ENCODE data around the gene TSPEAR. TPM values are rescaled to one million over a fixed set of nuclear protein-coding genes. Genes with fewer than 3 reads are reported as not detected.
"Not testable (repeated sequence)": the region's sequence is repeated elsewhere in the genome, so short reads cannot be mapped to it uniquely, and the experiment has no call there.

Gene TSPEAR
- total and polyA plus RNA-seq, 2 donors (not counting 1 experiment from before 2014, with no cell fraction given) = not detected

DNA sequence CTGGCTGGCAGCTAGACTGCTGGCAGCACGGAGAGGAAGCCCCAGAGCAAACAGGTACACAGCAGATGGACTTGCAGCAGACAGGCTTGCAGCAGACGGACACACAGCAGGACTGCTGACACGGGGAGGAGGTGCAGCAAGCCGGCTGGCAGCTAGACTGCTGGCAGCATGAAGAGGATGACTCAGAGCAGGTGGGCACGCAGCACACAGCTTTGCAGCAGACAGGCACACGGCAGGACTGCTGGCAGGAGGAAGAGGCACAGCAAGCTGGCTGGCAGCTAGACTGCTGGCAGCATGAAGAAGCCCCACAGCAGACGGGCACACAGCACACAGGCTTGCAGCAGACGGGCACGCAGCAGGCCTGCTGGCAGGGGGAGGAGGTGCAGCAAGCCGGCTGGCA lies 160.6 kb downstream of the TSPEAR start:
- no peak overlapping the region for H3K4me2 ChIP-seq (ENCODE audit: extremely low read depth, insufficient read depth, low read length)
- no peaks in the 10 kb centered on the region for H3K36me3 ChIP-seq (ENCODE audit: control insufficient read depth, insufficient read depth, low read length)
- no peaks in the 10 kb centered on the region for H3K79me2 ChIP-seq (ENCODE audit: control insufficient read depth, insufficient read depth, low read length)
- H3K27ac ChIP-seq (ENCODE audit: insufficient read depth, low read length) = no peak overlapping the region
- no peaks in the 10 kb centered on the region for H3K4me1 ChIP-seq (ENCODE audit: control insufficient read depth, extremely low read depth, insufficient read depth, low read length)
- TF ChIP-seq, protein P1, sequence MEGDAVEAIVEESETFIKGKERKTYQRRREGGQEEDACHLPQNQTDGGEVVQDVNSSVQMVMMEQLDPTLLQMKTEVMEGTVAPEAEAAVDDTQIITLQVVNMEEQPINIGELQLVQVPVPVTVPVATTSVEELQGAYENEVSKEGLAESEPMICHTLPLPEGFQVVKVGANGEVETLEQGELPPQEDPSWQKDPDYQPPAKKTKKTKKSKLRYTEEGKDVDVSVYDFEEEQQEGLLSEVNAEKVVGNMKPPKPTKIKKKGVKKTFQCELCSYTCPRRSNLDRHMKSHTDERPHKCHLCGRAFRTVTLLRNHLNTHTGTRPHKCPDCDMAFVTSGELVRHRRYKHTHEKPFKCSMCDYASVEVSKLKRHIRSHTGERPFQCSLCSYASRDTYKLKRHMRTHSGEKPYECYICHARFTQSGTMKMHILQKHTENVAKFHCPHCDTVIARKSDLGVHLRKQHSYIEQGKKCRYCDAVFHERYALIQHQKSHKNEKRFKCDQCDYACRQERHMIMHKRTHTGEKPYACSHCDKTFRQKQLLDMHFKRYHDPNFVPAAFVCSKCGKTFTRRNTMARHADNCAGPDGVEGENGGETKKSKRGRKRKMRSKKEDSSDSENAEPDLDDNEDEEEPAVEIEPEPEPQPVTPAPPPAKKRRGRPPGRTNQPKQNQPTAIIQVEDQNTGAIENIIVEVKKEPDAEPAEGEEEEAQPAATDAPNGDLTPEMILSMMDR (conservative IDR thresholded peaks at IDR 0.05 in 1 of 2, IDR thresholded peaks at IDR 0.05 in 1 of 2; ENCODE audit: low read depth in 1 of 2, low read length in 2 of 2) = no peak
- TF ChIP-seq EZH2 (IDR thresholded peaks at IDR 0.05; ENCODE audit: low read length, missing control alignments) = no peak
- H3K9ac ChIP-seq (ENCODE audit: insufficient read depth, low read length) = no peak overlapping the region
- H3K27me3 ChIP-seq (ENCODE audit: control insufficient read depth, insufficient read depth, low read length) = no peaks in the 10 kb centered on the region
- peak in 1 of 2 donors; percentile 3 for DNase-seq (ENCODE audit: low read depth in 2 of 2)
- H2AFZ ChIP-seq (ENCODE audit: low read length) = no peak overlapping the region
- H3K9me3 ChIP-seq (ENCODE audit: control insufficient read depth, insufficient read depth, low read depth, low read length) = no peaks in the 10 kb centered on the region
- H4K20me1 ChIP-seq (ENCODE audit: control insufficient read depth, extremely low read depth, insufficient read depth, low read length) = no peaks in the 10 kb centered on the region
- no peak overlapping the region for H3K4me3 ChIP-seq (replicated peaks in 1 of 4; ENCODE audit: control extremely low read depth in 1 of 4, insufficient read depth in 1 of 4, low read depth in 3 of 4, low read length in 4 of 4)

DNA sequence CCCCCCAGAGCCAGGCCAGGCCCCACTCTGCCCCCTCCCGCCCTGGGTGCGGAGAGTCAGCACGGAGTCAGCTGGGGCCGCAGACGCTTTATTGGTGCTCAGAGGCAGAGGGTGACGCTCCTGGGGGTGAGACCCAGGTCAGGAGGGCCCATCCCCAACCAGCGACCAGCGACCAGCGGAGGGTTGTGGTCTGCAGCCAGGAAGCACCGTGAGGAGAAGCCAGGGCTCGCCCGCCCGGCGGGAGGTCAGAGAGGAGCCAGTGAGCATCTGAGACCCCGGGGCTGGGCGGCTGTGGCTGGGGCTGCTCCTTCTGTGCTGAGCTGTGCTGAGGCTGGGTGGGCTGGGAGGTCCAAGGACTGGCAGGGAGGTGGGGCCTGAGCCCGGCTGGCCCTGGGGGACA lies 161.1 kb downstream of the TSPEAR start:
- not testable (repeated sequence) for H2AFZ ChIP-seq (ENCODE audit: low read length); DNase-seq (ENCODE audit: low read depth in 2 of 2); H3K27ac ChIP-seq (ENCODE audit: insufficient read depth, low read length); H3K36me3 ChIP-seq (ENCODE audit: control insufficient read depth, insufficient read depth, low read length); H3K4me3 ChIP-seq (replicated peaks in 1 of 4; ENCODE audit: control extremely low read depth in 1 of 4, insufficient read depth in 1 of 4, low read depth in 3 of 4, low read length in 4 of 4); H3K27me3 ChIP-seq (ENCODE audit: control insufficient read depth, insufficient read depth, low read length); H3K79me2 ChIP-seq (ENCODE audit: control insufficient read depth, insufficient read depth, low read length); H3K9me3 ChIP-seq (ENCODE audit: control insufficient read depth, insufficient read depth, low read depth, low read length); H3K9ac ChIP-seq (ENCODE audit: insufficient read depth, low read length); H4K20me1 ChIP-seq (ENCODE audit: control insufficient read depth, extremely low read depth, insufficient read depth, low read length); H3K4me2 ChIP-seq (ENCODE audit: extremely low read depth, insufficient read depth, low read length); H3K4me1 ChIP-seq (ENCODE audit: control insufficient read depth, extremely low read depth, insufficient read depth, low read length)

DNA sequence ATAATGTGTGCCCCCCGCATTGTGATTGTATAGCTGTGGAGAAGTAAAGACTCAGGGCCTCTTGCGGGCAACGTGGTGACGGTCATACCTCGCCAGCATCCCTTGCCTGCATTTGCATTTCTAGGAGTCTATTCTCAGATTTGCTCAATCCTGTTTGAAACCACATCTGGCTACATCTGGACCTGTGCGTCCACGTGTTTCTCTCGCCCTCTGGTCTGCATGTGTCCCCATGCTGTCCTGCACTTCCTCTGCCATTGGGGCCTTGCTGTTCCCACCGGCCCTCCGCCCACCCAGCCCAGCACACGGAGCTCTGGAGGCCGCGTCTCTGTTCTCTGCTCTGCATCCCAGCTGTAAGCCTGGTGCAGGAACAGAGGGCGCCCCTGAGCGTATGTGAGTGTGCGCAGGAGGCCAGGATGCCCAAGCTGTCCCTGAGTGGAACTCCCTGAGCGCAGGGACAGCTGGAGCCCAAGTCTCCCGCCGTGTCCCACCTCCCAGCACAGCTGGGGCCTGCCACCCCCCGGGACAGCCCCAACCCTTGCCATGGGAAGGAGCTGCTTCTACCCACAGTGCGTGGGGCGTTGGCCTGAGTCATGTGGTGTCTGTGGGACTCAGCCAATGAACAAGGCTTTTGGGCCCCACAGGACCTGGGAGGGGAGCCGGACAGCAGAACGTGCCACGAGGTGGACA lies 161.7 kb downstream of the TSPEAR start:
- Histone ChIP-seq H3K27me3 (ENCODE audit: control insufficient read depth, insufficient read depth, low read length) (no peaks in the 10 kb centered on the region), H3K4me3 (replicated peaks in 1 of 4; ENCODE audit: control extremely low read depth in 1 of 4, insufficient read depth in 1 of 4, low read depth in 3 of 4, low read length in 4 of 4) (no peak overlapping the region), H3K4me2 (ENCODE audit: extremely low read depth, insufficient read depth, low read length) (no peak overlapping the region), H2AFZ (ENCODE audit: low read length) (no peak overlapping the region), H3K9ac (ENCODE audit: insufficient read depth, low read length) (no peak overlapping the region), H3K9me3 (ENCODE audit: control insufficient read depth, insufficient read depth, low read depth, low read length) (no peaks in the 10 kb centered on the region), H3K36me3 (ENCODE audit: control insufficient read depth, insufficient read depth, low read length) (no peaks in the 10 kb centered on the region), H3K4me1 (ENCODE audit: control insufficient read depth, extremely low read depth, insufficient read depth, low read length) (no peaks in the 10 kb centered on the region), H4K20me1 (ENCODE audit: control insufficient read depth, extremely low read depth, insufficient read depth, low read length) (no peaks in the 10 kb centered on the region), H3K79me2 (ENCODE audit: control insufficient read depth, insufficient read depth, low read length) (no peaks in the 10 kb centered on the region), H3K27ac (ENCODE audit: insufficient read depth, low read length) (no peak overlapping the region)
- no peak for DNase-seq (ENCODE audit: low read depth in 2 of 2)
- TF ChIP-seq EZH2 (IDR thresholded peaks at IDR 0.05; ENCODE audit: low read length, missing control alignments) = no peak
- TF ChIP-seq, protein P1 (conservative IDR thresholded peaks at IDR 0.05 in 1 of 2, IDR thresholded peaks at IDR 0.05 in 1 of 2; ENCODE audit: low read depth in 1 of 2, low read length in 2 of 2) = no peak

Measured in fibroblast of lung (primary cell).